HG03378 (cell line): ENCODE results near the gene VBP1.
"Not testable (repeated sequence)": the region's sequence is repeated elsewhere in the genome, so short reads cannot be mapped to it uniquely, and the experiment has no call there.

Experiments
- ATAC-seq: cut with Tn5 transposase; IDR thresholded peaks from one replicate; pipeline ENCODE4 v1.9.1; 2021; ENCODE audit warnings: mild to moderate bottlenecking, moderate library complexity; ENCODE audit not compliant: unreplicated experiment

The VBP1 gene, protein sequence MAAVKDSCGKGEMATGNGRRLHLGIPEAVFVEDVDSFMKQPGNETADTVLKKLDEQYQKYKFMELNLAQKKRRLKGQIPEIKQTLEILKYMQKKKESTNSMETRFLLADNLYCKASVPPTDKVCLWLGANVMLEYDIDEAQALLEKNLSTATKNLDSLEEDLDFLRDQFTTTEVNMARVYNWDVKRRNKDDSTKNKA

DNA sequence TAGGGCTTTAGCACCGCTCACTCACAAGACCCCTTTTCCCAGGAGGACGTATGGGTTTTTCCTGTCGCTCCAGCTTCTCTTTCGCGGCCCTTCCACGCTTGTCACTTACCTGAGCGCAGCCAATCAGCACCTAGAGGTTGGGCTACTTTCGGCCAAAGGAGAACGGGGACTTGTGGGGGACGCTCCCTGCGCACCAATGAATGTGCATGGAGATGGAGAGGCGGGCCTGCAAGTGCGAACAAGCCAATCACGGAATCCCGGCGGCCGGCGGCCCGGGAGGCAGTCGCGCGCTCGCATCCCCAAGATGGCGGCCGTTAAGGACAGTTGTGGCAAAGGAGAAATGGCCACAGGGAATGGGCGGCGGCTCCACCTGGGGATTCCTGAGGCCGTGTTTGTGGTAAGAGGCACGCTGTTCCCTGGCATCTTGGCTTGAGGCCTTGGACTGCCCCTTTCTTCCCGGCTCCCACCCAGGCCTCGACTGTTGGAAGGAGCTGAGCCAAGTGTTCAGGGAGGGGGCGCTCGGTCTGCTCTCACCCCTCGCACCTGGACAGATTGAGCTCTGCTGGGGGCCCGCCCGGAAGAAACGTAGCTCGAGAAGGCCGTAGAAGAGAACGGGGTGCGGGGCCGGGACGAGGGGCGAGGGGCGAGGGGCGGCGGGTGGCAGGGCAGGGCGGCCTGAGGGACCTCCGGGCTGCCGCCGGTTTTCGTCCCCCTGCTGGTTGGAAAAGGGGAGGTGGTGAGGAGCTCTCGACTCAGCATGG lies at the start of gene VBP1:
TSS of gene VBP1 (plus strand) at position 282 of the 761 bp plus-strand sequence. CDS start at position 305, 23 bp downstream.
- peak; percentile 92 for ATAC-seq

DNA sequence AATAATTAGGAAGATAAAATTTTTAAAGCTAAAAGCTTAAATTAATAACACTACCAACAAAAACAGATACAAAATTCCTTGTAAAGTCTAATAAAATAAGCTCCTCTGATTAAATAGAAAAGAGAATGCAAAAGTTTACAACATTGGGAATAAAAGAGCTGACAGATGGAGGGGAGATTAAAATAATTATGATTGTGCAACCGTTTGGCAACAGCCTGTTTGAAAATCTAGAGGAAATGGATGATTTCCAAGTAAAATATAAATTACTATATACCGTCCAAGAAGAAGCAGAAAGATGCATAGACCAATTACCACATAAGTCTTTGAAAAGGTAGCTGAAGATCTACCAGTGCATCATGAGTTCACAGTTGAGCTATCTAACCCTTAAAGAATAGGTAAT lies 46.4 kb upstream of the VBP1 start:
- no peak for ATAC-seq

DNA sequence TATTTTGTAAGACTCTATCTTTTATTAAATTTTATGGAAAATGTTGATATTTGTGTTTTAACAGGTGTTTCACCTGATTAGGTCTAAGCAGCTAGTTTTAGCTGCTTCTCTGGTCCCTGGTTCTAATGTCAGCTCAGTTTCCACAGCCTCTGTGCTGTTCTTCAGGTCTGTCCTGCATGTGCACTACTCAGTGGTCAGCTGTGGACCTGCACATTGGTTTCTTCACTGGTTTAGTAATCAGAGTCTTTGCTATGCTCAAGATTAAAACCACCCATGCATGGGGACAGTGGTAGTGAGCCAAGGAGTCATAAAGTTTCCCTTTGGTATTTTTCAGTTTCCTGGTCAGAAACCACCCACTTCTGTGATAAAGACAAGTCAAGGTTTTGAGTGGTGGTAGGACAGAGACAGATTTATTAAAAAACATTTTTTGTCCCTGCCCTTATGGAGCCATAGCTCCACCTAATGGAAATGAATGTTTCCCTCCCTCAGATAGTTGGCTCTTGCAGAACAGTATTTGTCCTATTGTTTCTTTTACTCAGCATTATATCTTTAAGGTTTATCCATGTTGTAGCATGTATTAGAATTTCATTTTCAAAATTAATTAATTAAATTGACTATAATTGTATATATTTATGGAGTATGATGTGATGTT lies 36.8 kb upstream of the VBP1 start:
- no peak for ATAC-seq

DNA sequence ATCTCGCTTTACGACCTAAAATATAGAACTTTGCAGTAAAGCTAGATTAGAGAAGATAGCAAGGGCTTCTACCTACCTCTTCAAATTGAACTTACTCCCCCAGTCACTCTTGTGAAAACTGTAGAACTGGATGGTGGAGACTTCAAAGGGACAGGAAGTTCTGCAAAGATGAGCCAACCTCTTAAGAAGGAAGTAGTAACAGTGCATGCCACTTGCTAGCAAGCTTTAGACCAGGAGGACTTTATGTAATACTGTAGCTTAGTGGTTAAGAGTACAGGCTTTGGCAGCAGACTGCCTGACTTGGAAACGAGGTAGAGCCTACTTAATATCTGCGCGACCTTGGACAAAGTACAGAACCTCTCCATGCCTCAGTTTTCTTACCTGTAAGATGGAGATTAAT lies 27.5 kb upstream of the VBP1 start:
- no peak for ATAC-seq

DNA sequence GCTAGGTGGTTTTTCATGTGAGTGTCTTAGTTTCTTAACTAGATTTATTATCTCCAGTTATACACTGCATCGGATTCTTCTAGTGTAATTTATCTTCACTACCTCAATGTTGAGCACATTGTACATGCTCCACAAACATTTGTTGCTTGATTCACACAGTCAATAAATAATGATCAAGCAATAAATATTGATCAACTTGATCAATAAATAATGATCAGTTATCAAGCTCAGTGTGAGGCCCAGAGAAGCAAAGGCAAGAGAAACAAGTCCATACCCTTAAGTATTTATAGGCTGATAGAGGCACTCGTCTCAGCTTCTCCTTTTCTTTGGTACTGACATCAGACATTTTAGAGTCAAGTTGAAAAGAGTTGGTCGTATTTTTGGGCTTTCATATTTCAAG lies 5.1 kb upstream of the VBP1 start:
- ATAC-seq = no peak

DNA sequence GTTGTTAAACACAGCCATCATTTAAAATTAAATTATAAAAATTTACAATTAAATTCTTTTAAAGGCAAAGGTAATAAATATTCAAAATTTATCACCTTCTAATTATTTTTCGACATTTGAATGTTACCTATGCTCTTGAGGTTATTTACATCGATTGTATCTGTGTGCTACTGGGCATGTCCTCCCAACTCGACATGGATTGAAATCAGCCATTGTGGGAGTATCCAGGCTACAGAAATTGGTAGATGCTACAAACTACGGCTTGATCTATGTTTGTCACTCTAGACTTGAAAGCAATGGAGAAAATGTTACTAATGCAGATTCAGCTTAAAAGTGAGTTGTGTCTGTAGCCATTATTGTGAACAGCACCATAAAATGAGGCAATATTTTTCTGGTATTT lies 2.5 kb upstream of the VBP1 start:
- ATAC-seq = no peak

DNA sequence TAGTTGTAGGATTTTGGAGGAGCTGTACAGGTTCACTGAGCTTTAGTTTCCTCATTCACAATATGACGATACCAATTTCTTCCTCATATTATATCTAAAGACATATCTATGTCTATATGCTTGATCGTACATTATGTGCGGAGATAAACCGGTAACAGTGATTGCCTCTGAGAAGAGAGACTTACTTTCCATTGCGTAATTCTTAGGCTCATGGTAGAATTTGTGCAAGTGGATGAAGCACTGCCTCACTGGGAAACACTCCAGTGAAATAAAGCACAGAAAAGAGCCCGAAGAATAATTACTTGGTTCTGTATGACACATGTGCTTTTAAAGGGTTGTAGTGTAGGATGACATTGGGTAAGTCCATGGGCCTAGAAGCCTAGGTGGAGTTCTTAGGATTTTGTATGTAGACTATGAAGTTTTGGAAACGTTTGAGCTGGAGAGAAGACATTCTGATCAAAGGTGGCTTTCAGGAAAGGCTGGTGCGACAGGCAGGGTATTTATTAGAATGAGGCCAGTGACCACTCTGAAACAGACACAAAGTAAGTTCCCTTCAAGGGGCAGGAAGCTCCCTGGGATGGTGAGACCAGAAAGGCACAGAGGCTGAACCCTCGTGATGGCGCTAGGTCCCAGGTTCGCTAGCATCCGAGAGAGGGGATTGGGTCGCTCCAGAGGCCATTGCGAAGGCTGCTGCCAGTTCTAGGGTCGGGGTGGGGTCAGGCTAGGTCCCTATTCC lies 649 bp upstream of the VBP1 start:
- peak; percentile 25 for ATAC-seq

DNA sequence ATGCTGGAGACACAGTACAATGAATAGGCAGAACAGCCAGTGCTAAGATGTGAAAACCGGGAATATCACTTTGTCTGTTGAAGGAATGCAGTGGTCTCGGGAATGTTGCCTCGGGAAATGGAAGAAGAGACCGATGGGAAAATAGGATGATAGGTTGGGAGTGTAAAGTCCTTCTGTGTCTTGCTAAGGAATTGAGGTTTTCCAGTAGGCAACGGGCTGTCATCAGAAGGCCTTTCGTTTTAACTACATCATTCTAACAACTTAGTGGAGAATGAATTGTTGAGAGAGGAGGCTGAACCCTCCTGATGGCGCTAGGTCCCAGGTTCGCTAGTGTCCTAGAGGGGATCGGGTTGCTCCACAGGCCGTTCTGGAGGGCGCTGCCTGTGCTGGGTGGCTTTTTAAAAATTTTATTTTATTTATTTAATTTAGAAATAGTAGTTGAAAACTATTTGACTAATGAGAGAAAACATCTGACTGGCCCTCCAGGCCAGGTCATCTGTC lies 730 bp downstream of the VBP1 start:
- no peak for ATAC-seq

DNA sequence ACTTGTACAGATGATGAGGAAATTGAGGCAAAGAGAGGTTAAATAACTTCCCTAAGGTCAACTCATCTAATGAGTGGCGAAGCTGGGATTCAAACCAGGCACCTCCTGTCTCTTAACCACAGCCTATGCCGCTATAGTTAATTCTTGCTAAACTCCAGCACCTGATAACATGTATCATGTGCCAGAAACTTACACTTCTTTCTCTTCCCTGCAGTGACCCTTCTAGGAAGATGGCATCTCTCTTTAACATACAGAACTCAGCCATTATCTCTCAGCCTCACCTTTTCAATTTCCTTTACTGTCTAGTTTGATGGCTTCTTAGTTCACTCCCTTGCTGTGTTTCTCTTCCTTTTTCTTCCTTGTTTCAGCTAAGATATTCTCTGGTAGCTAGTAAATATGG lies 2.5 kb downstream of the VBP1 start:
- ATAC-seq = no peak

DNA sequence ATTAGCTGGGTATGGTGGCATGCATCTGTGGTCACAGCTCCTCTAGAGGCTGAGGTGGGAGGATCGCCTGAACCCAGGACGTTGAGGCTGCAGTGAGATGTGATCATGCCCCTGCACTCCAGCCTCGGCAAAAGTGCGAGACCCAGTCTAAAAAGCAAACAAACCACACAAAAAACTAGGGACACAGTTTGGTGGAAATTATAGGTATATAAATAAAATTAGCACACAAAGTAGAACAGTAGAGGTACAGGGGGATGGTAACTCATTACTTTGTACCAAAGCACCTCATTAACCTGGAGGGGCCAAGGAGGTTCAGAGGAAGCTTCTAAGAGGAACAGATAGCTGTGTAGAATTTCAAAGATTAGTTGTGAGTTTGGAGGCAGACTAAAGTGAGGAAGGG lies 5.1 kb downstream of the VBP1 start:
- ATAC-seq = no peak

DNA sequence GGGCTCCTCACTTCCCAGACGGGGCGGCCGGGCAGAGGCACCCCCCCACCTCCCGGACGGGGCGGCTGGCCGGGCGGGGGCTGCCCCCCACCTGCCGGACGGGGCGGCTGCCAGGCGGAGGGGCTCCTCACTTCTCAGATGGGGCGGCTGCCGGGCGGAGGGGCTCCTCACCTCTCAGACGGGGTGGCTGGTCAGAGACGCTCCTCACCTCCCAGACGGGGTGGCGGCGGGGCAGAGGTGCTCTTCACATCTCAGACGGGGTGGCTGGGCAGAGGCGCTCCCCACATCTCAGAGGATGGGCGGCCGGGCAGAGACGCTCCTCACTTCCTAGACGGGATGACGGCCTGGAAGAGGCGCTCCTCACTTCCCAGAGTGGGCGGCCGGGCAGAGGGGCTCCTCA lies 7.5 kb downstream of the VBP1 start:
- ATAC-seq = not testable (repeated sequence)

DNA sequence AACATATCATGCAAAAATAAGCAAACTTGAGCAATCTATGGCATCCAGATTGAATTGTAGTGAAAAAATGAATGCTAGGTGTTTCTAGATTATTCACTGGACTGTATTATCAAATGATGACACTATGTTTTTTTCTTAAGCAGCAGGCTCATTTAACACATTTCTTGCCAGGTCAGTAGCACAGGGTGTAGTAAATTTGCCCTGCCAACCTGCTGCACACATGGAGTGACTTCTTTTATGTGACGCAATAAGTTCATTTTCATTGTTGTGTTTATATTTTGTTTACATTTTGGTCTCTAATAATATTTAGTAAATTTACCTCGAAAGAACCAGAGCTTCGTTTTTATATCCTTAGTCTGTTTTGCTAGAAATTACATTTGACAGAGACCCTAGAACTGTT lies 9.5 kb downstream of the VBP1 start:
- no peak for ATAC-seq

DNA sequence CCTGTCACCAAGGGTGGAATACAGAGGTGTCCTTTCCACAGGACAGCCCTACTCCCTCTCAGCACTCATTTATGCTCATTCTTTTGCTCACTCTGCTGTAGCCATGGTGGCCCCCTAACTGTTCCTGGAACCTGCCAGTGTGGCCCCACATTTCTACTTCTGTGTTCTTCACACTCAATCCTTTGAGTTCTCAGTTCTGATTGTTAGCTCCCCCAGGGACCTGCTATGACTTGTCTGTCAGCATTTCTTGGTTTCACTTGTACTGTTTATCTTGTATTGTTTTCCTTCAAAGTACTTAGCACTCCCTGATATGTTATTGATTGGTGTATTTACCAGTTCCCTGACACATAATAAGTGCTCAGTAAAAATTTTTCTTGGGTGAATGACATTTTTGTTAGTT lies 14.9 kb downstream of the VBP1 start:
- peak; percentile 72 for ATAC-seq

DNA sequence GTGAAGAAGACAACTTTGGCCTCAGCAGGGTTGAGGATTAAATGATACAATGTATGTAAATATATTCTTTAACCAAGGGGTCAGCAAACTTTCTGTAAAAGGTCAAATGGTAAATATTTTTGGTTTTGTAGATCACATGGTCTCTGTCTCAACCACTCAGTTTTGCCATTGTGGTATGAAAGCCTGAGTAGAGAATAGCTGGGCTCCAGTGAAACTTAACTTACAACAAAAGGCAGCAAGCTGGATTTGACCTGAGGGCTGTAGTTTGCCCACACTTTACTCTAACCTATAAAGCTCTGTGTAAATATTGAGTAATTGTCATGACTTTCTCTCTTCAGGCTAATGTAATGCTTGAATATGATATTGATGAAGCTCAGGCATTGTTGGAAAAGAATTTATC lies 19.6 kb downstream of the VBP1 start:
- no peak for ATAC-seq

DNA sequence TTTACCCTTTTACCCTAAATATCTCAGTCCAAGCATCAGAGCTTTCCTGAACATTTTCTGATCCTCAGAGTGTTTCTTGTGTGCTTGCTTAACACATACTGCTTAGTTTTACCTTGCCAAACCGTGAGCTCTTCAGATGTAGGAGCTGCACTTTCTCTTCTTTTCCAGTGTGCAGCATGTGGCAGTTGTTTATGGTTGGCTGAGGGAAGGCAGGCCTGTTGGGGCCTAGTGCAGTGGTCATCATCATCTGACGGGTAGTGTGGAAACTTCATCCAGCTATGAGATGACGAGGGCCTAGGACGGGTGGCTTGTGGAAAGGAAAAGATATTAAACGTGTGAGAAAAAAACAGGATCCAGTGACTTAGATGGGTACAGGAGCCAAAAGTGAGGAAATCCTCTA lies 21.5 kb downstream of the VBP1 start:
- no peak for ATAC-seq

DNA sequence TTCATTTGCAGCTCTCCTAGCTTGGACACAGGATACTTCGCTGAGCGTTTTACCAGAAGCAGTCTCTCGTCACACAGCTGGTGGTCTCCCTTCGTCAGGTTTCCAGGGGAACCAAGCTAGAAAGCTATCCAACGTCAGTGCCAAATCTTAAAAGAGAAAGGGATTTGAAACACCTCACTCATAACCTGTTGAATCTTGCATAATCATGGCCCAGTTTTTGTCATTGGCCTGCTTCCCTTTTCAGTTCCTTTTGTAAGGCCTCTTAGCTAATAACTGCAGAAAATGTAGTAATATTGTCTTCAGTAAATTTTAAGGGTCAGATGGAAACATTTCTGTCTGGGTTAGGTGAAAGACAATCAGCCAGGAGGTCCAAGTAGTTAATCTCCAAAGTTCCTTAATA lies 26.0 kb downstream of the VBP1 start:
- no peak for ATAC-seq

DNA sequence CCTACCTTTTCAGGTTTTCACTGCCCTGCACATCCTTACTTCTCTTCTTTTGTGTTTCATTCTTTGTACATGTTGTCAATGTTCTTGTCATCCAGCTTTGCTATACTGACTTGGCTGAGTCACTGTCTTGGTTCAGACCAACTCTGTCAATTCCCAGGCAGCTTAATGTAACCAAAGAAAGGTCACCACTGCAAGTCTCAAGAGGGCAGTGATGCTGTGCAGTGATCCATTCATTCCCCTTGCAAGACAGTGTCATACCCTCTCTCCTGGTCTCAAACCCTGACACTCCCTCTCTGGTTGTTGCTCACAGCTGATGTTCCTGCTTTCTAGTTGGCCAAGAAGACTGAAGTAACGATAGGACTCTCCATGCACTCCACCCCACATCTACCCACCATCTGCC lies 30.5 kb downstream of the VBP1 start:
- ATAC-seq = no peak

DNA sequence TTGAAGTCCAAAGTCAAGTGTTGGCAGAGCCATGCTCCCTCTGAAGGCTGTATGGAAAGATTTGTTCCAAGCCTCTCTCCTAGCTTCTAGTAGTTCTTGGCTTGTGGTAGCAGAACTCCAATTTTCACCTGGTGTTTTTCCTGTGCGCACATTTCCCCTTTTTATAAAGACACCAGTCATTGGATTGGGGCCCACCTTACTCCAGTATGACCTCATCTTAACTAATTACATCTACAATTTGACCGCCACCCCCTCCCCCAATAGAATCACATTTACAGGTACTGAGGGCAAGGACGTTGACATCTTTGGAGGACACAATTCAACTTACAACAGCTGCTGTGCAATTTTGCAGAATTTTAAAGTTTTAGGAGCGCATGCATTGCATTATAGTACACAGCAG lies 31.2 kb downstream of the VBP1 start:
- ATAC-seq = no peak

DNA sequence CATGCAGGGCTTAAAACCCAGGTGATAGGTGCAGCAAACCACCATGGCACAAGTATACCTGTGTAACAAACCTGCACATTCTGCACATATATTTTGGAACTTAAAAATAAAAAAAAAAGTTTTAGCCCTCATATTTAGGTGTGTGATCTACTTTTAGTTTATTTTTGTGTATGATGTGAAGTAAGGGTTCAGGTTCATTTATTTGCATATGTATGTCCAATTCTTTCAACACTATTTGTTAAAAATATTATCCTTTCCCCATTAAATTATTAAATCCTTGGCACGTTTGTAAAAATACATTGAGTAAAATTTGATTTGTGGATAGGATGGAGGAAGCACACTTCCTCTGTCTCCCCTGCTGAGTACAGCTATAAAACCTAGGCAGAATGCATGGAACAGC lies 35.1 kb downstream of the VBP1 start:
- no peak for ATAC-seq

DNA sequence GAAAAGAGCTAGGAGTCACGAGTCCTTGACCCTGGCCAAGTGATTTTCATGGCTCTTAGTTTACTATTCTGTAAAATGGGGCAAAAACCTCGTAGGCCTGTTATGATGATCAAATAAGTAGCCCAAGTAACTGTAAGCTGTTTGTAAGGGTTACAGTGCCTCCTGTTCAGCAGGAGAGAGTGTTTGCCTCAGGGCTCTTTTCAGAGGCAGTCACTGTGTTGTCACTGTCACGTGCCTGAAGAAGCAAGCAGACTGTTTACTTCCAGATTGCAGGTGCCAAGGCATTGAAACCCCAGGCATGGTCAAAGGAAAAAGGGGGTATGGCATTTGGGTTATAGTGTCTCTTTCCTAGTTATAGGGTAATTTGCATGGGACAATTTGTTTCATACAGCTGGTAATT lies 43.5 kb downstream of the VBP1 start:
- no peak for ATAC-seq

DNA sequence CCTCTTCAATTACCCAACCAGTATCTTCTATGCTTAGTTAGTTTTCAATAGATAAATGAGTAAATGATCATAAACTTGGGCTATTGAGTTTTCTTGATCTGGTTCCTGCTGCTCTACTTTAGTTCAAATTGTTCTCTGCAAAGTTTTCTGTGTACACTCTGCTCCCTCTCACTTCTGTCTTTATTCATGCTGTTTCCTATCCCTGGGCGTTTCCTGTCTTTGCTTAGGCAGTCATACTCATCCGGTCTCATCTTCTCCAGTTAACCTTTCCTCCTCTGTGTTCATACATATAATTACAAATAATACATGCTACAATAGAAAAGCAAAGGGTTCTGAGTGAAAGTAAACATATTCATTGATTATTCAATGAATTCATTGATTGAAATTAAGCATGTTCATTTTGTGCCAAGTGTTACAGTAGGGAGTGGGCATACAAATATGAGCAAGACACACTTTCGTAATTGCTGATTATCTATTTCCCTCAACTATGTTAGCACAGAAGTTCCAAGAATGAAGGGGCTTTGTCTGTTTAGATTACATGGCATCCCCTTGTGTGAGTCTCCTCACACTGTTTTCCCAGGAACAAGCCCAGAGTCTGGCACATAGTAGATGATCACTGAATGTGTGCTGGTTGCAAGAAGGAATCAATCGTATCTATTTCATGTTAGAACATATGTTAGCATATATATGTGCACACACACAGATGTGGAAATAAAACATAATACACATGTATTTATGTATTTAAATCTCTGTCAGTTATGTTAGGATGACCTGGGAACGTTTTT lies 46.9 kb downstream of the VBP1 start:
- peak; percentile 34 for ATAC-seq
